Esophagus muscularis mucosa (tissue), 4 donors: Measurements from ENCODE around the gene PTPRN2. TPM values are rescaled to one million over a fixed set of nuclear protein-coding genes. Genes with fewer than 3 reads are reported as not detected.

Experiments
- DNase-seq: peaks from one replicate; pipeline ENCODE4 v3.0.0-alpha.2; 2017; ENCODE audit errors: extremely low spot score
- H3K27ac ChIP-seq, 4 donors: fragments of 200-600 bp; sonication (generic); replicated peaks in 1 of 4; 1 replicate in 3 of 4; 2 replicates in 1 of 4; pipeline ENCODE4 v1.5.1; 2016 to 2019; ENCODE audit warnings: mild to moderate bottlenecking in 1 of 4
- H3K27me3 ChIP-seq, 4 donors: fragments of 200-600 bp; sonication (generic); one replicate each; pipeline versions ENCODE4 v1.5.1 to v1.6.0; 2016 to 2019
- H3K36me3 ChIP-seq, 4 donors: fragments of 200-600 bp; sonication (generic); one replicate each; pipeline ENCODE4 v1.5.1; 2016 to 2019
- H3K4me1 ChIP-seq, 4 donors: fragments of 200-600 bp; sonication (generic); one replicate each; pipeline ENCODE4 v1.5.1; 2016 to 2019
- H3K4me3 ChIP-seq, 4 donors: fragments of 200-600 bp; sonication (generic); 1 replicate in 2 of 4; 2 replicates in 2 of 4; pipeline ENCODE4 v1.5.1; 2016 to 2019; ENCODE audit warnings: mild to moderate bottlenecking in 4 of 4, moderate library complexity in 1 of 4
- H3K9me3 ChIP-seq, 4 donors: fragments of 200-600 bp; sonication (generic); 1 replicate in 3 of 4; 2 replicates in 1 of 4; pipeline ENCODE4 v1.5.1; 2016 to 2019
- CTCF ChIP-seq, 3 experiments: fragments of 200-600 bp in 2 of 3; fragments of 450-650 bp in 1 of 3; sonication (generic) in 2 of 3; IDR thresholded peaks; one replicate each; pipeline ENCODE4 v1.5.1; 2017 to 2019; ENCODE audit warnings: antibody characterized with exemption in 3 of 3, mild to moderate bottlenecking in 2 of 3, moderate library complexity in 1 of 3
- EP300 ChIP-seq: sonication (generic); formaldehyde crosslinking; IDR thresholded peaks from one replicate; pipeline ENCODE4 v1.6.1; 2017; ENCODE audit warnings: antibody characterized with exemption
- POLR2A ChIP-seq: fragments of 450-650 bp; IDR thresholded peaks from one replicate; pipeline ENCODE4 v1.6.1; 2017; ENCODE audit warnings: antibody characterized with exemption, moderate library complexity, mild to moderate bottlenecking, low read depth
- POLR2AphosphoS5 ChIP-seq, 2 donors: sonication (generic); formaldehyde crosslinking; IDR thresholded peaks; one replicate each; pipeline ENCODE4 v1.6.1; 2017; ENCODE audit warnings: antibody characterized with exemption in 2 of 2
- WGBS: methylation state at CpG from one replicate; pipeline ENCODE4 v1.1.5; 2018; 5-methylcytosine and 5-hydroxymethylcytosine counted together
- intact Hi-C: fragments of 100-400 bp; cut with DNase I; formaldehyde crosslinking; loops from one replicate; pipeline ENCODE4 v1.15.1; 2023
- total RNA-seq, 4 donors: library from RNA; depleted of rRNA; stranded (reverse); fragments of >200 nt; gene quantifications; one replicate each; pipeline versions ENCODE4 v1.1.0 to v1.2.1, GENCODE V29; 2016

PTPRN2 gene
- total RNA-seq, 4 donors from 2014 or later: 2.1 to 3.1 (median 3.1) TPM

- TF ChIP-seq POLR2AphosphoS5 (IDR thresholded peaks at IDR 0.05) (no peak), EP300 (no peak), POLR2A (no peak), CTCF (IDR thresholded peaks at IDR 0.05) (no peak)
- intact Hi-C loops: no loop called here
- H3K9me3 ChIP-seq: no peaks in the 10 kb centered on the region
- H3K4me3 ChIP-seq: no peak overlapping the region
- peaks cover 0 to 27% (median 0%) of the 10 kb centered on the region in 4 donors for H3K27me3 ChIP-seq
- H3K27ac ChIP-seq: no peak overlapping the region
- DNase-seq: no peak
- H3K36me3 ChIP-seq: no peaks in the 10 kb centered on the region
- H3K4me1 ChIP-seq: no peaks in the 10 kb centered on the region
- 77% methylated on average over 12 of the region's 12 CpGs for WGBS
Measured at GRCh38 chr7:158446706-158447105, 140.9 kb downstream of the PTPRN2 start.

- no peak overlapping the region for H3K27ac ChIP-seq
- no peaks in the 10 kb centered on the region for H3K9me3 ChIP-seq
- peaks cover 0 to 27% (median 0%) of the 10 kb centered on the region in 4 donors for H3K27me3 ChIP-seq
- 89% methylated on average over 6 of the region's 13 CpGs for WGBS
- no peaks in the 10 kb centered on the region for H3K4me1 ChIP-seq
- DNase-seq: no peak
- H3K4me3 ChIP-seq: no peak overlapping the region
- H3K36me3 ChIP-seq: no peaks in the 10 kb centered on the region
- intact Hi-C loops: no loop called here
- TF ChIP-seq POLR2AphosphoS5 (IDR thresholded peaks at IDR 0.05): no peak
- no peak for TF ChIP-seq CTCF (IDR thresholded peaks at IDR 0.05)
- no peak for TF ChIP-seq EP300
- no peak for TF ChIP-seq POLR2A
Measured at GRCh38 chr7:158446281-158446680, 141.3 kb downstream of the PTPRN2 start.

GRCh38 chr7:158445421-158446175 is 142.0 kb downstream of the PTPRN2 start:
- no peaks in the 10 kb centered on the region for H3K9me3 ChIP-seq
- TF ChIP-seq CTCF (IDR thresholded peaks at IDR 0.05) (no peak), POLR2A (no peak), EP300 (no peak), POLR2AphosphoS5 (IDR thresholded peaks at IDR 0.05) (no peak)
- H3K27me3 ChIP-seq: peaks cover 0 to 25% (median 0%) of the 10 kb centered on the region in 4 donors
- no peaks in the 10 kb centered on the region for H3K4me1 ChIP-seq
- no peak overlapping the region for H3K27ac ChIP-seq
- H3K4me3 ChIP-seq: no peak overlapping the region
- WGBS: 83% methylated on average over 17 of the region's 30 CpGs
- intact Hi-C loops: no loop called here
- no peaks in the 10 kb centered on the region for H3K36me3 ChIP-seq
- no peak for DNase-seq

GRCh38 chr7:158444501-158445420 is 142.9 kb downstream of the PTPRN2 start:
- H3K4me3 ChIP-seq: no peak overlapping the region
- H3K27ac ChIP-seq: no peak overlapping the region
- H3K9me3 ChIP-seq: no peaks in the 10 kb centered on the region
- no peaks in the 10 kb centered on the region for H3K4me1 ChIP-seq
- WGBS: 76% methylated on average over 17 of the region's 25 CpGs
- intact Hi-C loops: no loop called here
- DNase-seq: no peak
- TF ChIP-seq CTCF (IDR thresholded peaks at IDR 0.05) (no peak), EP300 (no peak), POLR2A (no peak), POLR2AphosphoS5 (IDR thresholded peaks at IDR 0.05) (no peak)
- H3K36me3 ChIP-seq: no peaks in the 10 kb centered on the region
- H3K27me3 ChIP-seq: peaks cover 0 to 17% (median 0%) of the 10 kb centered on the region in 4 donors
